Heart left ventricle (tissue), 16 donors: Measurements from ENCODE around the gene MEX3A. TPM values are rescaled to one million over a fixed set of nuclear protein-coding genes. Genes with fewer than 3 reads are reported as not detected.

ENCODE experiments used
- ATAC-seq, 4 donors: fragments of 200-7000 bp; cut with Tn5 transposase; one replicate each; pipeline ENCODE4 v1.9.1; 2020 to 2022; ENCODE audit warnings: moderate library complexity in 4 of 4, mild to moderate bottlenecking in 3 of 4, moderate number of reproducible peaks in 1 of 4
- DNase-seq, 5 donors: peaks; one replicate each; pipeline ENCODE4 v3.0.0-alpha.2; 2020
- H3K27ac ChIP-seq, 12 donors: fragments of 200-600 bp; sonication (generic) in 4 of 12; one replicate each; pipeline versions ENCODE4 v1.5.0 to v1.8.0; 2016 to 2022; ENCODE audit warnings: mild to moderate bottlenecking in 2 of 12
- H3K27me3 ChIP-seq, 9 donors: fragments of 200-600 bp; sonication (generic) in 2 of 9; one replicate each; pipeline versions ENCODE4 v1.5.1 to v1.8.0; 2016 to 2022; ENCODE audit warnings: mild to moderate bottlenecking in 3 of 9
- H3K36me3 ChIP-seq, 9 donors: fragments of 200-600 bp; sonication (generic) in 2 of 9; one replicate each; pipeline versions ENCODE4 v1.5.0 to v1.8.0; 2018 to 2022; ENCODE audit warnings: mild to moderate bottlenecking in 2 of 9
- H3K4me1 ChIP-seq, 12 donors: fragments of 200-600 bp; sonication (generic) in 4 of 12; one replicate each; pipeline versions ENCODE4 v1.5.0 to v1.8.0; 2016 to 2022; ENCODE audit warnings: mild to moderate bottlenecking in 3 of 12
- H3K4me3 ChIP-seq, 12 donors: fragments of 200-600 bp; sonication (generic) in 4 of 12; one replicate each; pipeline versions ENCODE4 v1.5.0 to v1.8.0; 2017 to 2022; ENCODE audit warnings: mild to moderate bottlenecking in 9 of 12, moderate library complexity in 4 of 12
- H3K9me3 ChIP-seq, 12 donors: fragments of 200-600 bp; sonication (generic) in 4 of 12; one replicate each; pipeline versions ENCODE4 v1.5.0 to v1.8.0; 2016 to 2022; ENCODE audit warnings: mild to moderate bottlenecking in 1 of 12
- POLR2A ChIP-seq, 2 donors: fragments of 450-650 bp; IDR thresholded peaks; one replicate each; pipeline ENCODE4 v1.6.1; 2017; ENCODE audit warnings: antibody characterized with exemption in 2 of 2, mild to moderate bottlenecking in 2 of 2, moderate library complexity in 2 of 2
- WGBS, 4 donors: extraction: QIAGEN DNeasy Blood & Tissue Kit in 2 of 4; methylation state at CpG; one replicate each; pipeline versions ENCODE4 v1.1.5 to v1.1.7; 2013 to 2018; 5-methylcytosine and 5-hydroxymethylcytosine counted together
- intact Hi-C, 10 donors: fragments of 100-400 bp; cut with DNase I; formaldehyde crosslinking; loops; one replicate each; pipeline versions ENCODE4 v1.11.1 to v1.14.2; 2022
- polyA plus RNA-seq, 2 donors: library from polyadenylated mRNA; stranded (reverse); fragments of 200-250 nt; gene quantifications; one replicate each; pipeline ENCODE4 v1.2.3, GENCODE V29; 2013
- total RNA-seq, 9 donors: library from RNA; depleted of rRNA in 2 of 9; stranded (reverse); fragments of >200 nt in 2 of 9; fragmentation: NEBNext Ultra II Directional in 3 of 9; extraction: Animal tissue kit (Norgen Biotek cat#: 25700) in 3 of 9; gene quantifications; one replicate each; pipeline versions ENCODE4 v1.1.0 to v1.2.4, GENCODE V29; 2016 to 2023
- TF ChIP-seq, protein P1 (sequence below), 12 donors: fragments of 200-600 bp; sonication (generic) in 4 of 12; IDR thresholded peaks; one replicate each; pipeline versions ENCODE4 v1.5.0 to v1.8.0; 2018 to 2022; ENCODE audit warnings: antibody characterized with exemption in 12 of 12, mild to moderate bottlenecking in 5 of 12
- donor health status: ischemic (EF 13 %, LVEDD 7.1; RV severe dilation, severe dysfunction).
- donor health status: healthy with polysubstance abuse.
- donor health status: DM: no; HTN: yes; CAD: no.
- donor health status: DM: no; HTN: no; CAD: no.
- donor health status: ischemic (EF 25% LVEDD 6.9; RV normal size, moderate dysfunction).
- donor health status: ischemic (EF 25% LVEDD 5.7; RV mildly dilated, moderate dysfunction).
- donor health status: healthy.
- donor health status: DM: yes; HTN: yes; CAD: no.
- donor health status: ischemic (EF 35%, LVEDD 5.7; RV mildly dilated, moderate dysfunction).
- donor health status: nonischemic (EF 11% LVEDD 7.7; RV severe dilation, severe dysfunction).
- donor health status: DM: yes; HTN: yes; CAD: no.
- donor health status: PGD.
- donor health status: ischemic (EF 29% LVEDD 5.4; RV normal size, mild dysfunction).
- donor health status: nonischemic (EF 23%, LVEDD 6.1; RV moderate dilation, normal function).

MEX3A gene
- total and polyA plus RNA-seq, 11 donors: 0.12 to 0.53 (median 0.32) TPM

DNA sequence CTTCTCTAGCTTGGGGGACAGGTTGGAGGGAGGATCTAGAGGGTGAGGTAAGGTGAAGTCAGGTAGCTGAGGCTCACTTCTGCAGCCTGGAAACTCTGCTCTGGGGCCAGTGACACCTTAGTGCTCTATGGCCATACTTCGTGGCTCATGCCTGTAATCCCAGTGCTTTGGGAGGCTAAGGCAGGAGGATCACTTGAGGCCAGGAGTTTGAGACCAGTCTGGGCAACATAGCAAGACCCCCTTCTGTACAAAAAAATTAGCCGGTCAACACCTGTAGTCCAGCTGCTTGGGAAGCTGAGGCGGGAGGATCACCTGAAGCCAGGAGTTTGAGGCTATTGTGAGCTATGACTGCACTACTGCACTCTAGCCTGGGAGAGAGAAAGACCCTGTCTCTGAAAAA is 38.1 kb upstream of the MEX3A start:
- Histone ChIP-seq H3K27ac (peak overlapping the region; percentile 24 to 100 (median 98)), H3K36me3 (peaks cover 0 to 37% (median 0%) of the 10 kb centered on the region in 9 donors), H3K27me3 (no peaks in the 10 kb centered on the region), H3K4me3 (peak overlapping the region in 10 of 12 donors; percentile 9 to 100 (median 90)), H3K4me1 (peaks cover 48 to 91% (median 86%) of the 10 kb centered on the region in 12 donors), H3K9me3 (no peaks in the 10 kb centered on the region)
- 73 to 90% (median 84%) methylated on average over 3 of the region's 3 CpGs for WGBS, 4 donors
- intact Hi-C loops: loop anchor here in 1 of 10 donors (10.0 kb wide), 1 partner anchor 384 kb away; the partner anchor contains the start of gene MEF2D
- ATAC-seq (no peak), DNase-seq (no peak)
- no peak for TF ChIP-seq POLR2A (IDR thresholded peaks at IDR 0.05)
- TF ChIP-seq, protein P1, sequence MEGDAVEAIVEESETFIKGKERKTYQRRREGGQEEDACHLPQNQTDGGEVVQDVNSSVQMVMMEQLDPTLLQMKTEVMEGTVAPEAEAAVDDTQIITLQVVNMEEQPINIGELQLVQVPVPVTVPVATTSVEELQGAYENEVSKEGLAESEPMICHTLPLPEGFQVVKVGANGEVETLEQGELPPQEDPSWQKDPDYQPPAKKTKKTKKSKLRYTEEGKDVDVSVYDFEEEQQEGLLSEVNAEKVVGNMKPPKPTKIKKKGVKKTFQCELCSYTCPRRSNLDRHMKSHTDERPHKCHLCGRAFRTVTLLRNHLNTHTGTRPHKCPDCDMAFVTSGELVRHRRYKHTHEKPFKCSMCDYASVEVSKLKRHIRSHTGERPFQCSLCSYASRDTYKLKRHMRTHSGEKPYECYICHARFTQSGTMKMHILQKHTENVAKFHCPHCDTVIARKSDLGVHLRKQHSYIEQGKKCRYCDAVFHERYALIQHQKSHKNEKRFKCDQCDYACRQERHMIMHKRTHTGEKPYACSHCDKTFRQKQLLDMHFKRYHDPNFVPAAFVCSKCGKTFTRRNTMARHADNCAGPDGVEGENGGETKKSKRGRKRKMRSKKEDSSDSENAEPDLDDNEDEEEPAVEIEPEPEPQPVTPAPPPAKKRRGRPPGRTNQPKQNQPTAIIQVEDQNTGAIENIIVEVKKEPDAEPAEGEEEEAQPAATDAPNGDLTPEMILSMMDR (IDR thresholded peaks at IDR 0.05): no peak

GRCh38 chr1:156119503-156120209 is 37.4 kb upstream of the MEX3A start:
- intact Hi-C loops: loop anchor here in 2 of 10 donors (10.0 kb wide), 2 partner anchors 385 to 545 kb away; partner anchors contain the start of gene MEF2D (in 1 of the 2)
- DNase-seq: peak in 4 of 5 donors; percentile 54 to 74 (median 70)

DNA sequence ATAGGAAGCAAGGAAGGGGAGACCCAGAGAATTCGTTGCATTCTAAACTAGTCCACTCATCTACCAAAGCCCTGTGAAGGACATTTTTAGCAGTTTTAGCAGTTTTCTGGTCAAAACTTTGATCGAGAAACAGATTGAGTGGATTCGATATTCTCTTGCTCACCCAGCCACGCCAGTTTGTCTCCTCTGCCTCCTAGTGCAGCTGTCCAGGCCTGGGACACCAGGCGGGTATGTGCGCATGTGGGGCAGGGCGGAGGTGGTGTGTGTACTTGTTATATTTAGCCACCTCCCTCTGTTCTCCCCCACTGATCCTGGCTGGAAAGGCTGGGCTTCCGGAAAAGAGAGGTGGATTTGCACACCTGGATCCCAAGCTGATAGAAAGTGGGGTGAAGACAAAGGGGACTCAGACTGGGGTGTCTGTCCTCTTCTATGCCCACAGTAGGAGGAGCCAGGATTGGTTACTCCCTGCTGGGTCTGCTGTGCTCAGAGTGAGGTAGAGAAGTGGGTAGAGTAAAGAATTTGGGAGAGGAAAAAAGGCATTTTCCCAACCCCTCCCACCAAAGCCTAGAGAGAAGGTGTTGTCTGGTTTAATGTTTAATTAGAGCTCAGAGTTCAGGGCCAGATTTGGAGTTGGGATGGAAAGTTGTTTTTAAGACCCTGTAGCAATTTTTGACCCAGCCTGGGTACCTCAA is 36.1 kb upstream of the MEX3A start:
- Histone ChIP-seq H3K36me3 (peaks cover 0 to 37% (median 0%) of the 10 kb centered on the region in 9 donors), H3K4me1 (peaks cover 39 to 83% (median 75%) of the 10 kb centered on the region in 12 donors), H3K4me3 (peak overlapping the region; percentile 0 to 100 (median 90)), H3K27ac (peak overlapping the region; percentile 27 to 100 (median 98)), H3K9me3 (no peaks in the 10 kb centered on the region), H3K27me3 (no peaks in the 10 kb centered on the region)
- WGBS, 4 donors: 26 to 37% (median 33%) methylated on average over 8 of the region's 8 CpGs
- ATAC-seq (peak; percentile 21 to 48 (median 34)), DNase-seq (peak; percentile 68 to 84 (median 76))
- intact Hi-C loops: loop anchor here in 1 of 10 donors (10.0 kb wide), 1 partner anchor 546 kb away; no protein-coding TSS in a partner anchor
- TF ChIP-seq POLR2A (IDR thresholded peaks at IDR 0.05): peak in 1 of 2 donors; percentile 55
- TF ChIP-seq, protein P1 (IDR thresholded peaks at IDR 0.05): no peak

More at GRCh38 chr1:156119503-156120209, 37.4 kb upstream of the MEX3A start:
- 42 to 56% (median 47%) methylated on average over 3 of the region's 3 CpGs for WGBS, 4 donors
- H3K27me3 ChIP-seq: no peaks in the 10 kb centered on the region
- H3K27ac ChIP-seq: peak overlapping the region; percentile 24 to 100 (median 98)
- H3K36me3 ChIP-seq: peaks cover 0 to 37% (median 0%) of the 10 kb centered on the region in 9 donors
- H3K4me3 ChIP-seq: peak overlapping the region in 9 of 12 donors; percentile 78 to 100 (median 91)
- peak in 2 of 4 donors; percentile 4 to 10 for ATAC-seq
- peaks cover 42 to 84% (median 79%) of the 10 kb centered on the region in 12 donors for H3K4me1 ChIP-seq
- no peaks in the 10 kb centered on the region for H3K9me3 ChIP-seq
- TF ChIP-seq POLR2A (IDR thresholded peaks at IDR 0.05): no peak
- TF ChIP-seq, protein P1 (IDR thresholded peaks at IDR 0.05): no peak
